ENCODE results near the gene INAFM2. TPM values are rescaled to one million over a fixed set of nuclear protein-coding genes. Genes with fewer than 3 reads are reported as not detected.

INAFM2 gene
- total and polyA plus RNA-seq, 9 donors: 7.4 to 50.6 (median 30.6) TPM

DNA sequence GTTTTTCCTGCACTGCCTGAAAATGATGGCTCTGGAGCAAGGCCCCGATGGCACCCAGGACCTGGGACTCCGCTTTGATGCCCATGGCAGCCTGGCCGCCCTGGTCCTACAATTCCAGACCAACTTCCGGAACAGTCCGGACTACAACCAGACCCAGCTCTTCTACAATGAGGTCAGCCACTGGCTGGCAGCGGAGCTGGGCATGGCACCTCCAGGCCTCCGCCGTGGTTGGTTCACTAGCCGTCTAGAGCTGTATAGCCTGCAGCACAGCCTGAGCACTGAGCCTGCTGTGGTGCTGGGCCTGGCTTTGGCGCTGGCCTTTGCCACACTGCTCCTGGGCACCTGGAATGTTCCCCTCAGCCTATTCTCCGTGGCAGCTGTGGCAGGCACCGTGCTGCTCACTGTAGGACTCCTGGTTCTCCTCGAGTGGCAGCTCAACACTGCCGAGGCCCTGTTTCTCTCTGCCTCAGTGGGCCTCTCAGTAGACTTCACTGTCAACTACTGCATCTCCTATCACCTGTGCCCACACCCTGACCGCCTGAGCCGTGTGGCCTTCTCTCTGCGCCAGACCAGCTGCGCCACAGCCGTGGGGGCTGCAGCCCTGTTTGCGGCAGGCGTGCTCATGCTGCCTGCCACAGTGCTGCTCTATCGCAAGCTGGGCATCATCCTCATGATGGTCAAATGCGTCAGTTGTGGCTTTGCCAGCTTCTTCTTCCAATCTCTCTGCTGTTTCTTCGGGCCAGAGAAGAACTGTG lies 45.4 kb downstream of the INAFM2 start:
- intact Hi-C loops (cut with DNase I): loop anchor here in 3 of 4 donors (5.0 to 10.0 kb wide), 3 partner anchors 53 to 84 kb away; partner anchors contain the start of gene ANKRD63 (in 1 of the 3)

DNA sequence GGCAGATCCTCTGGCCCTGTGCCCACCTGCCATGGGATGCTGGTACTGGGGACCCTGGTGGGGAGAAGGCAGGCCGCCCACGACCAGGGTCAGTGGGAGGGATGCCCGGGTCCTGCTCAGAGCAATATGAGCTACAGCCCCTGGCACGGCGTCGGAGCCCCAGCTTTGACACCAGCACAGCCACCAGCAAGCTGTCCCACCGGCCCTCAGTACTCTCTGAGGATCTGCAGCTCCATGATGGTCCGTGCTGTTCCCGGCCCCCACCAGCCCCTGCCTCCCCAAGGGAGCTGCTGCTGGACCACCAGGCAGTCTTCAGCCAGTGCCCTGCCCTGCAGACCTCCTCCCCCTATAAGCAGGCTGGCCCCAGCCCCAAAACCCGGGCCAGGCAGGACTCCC lies 46.0 kb downstream of the INAFM2 start:
- Histone ChIP-seq H3K27ac (no peak overlapping the region), H3K9me3 (no peaks in the 10 kb centered on the region), H3K27me3 (no peaks in the 10 kb centered on the region), H3K36me3 (no peaks in the 10 kb centered on the region), H3K4me3 (no peak overlapping the region), H3K4me1 (ENCODE audit: insufficient read depth) (peaks cover 3% of the 10 kb centered on the region)
- WGBS, 3 donors: 82 to 88% (median 83%) methylated on average over 10 of the region's 10 CpGs
- TF ChIP-seq, protein P1, sequence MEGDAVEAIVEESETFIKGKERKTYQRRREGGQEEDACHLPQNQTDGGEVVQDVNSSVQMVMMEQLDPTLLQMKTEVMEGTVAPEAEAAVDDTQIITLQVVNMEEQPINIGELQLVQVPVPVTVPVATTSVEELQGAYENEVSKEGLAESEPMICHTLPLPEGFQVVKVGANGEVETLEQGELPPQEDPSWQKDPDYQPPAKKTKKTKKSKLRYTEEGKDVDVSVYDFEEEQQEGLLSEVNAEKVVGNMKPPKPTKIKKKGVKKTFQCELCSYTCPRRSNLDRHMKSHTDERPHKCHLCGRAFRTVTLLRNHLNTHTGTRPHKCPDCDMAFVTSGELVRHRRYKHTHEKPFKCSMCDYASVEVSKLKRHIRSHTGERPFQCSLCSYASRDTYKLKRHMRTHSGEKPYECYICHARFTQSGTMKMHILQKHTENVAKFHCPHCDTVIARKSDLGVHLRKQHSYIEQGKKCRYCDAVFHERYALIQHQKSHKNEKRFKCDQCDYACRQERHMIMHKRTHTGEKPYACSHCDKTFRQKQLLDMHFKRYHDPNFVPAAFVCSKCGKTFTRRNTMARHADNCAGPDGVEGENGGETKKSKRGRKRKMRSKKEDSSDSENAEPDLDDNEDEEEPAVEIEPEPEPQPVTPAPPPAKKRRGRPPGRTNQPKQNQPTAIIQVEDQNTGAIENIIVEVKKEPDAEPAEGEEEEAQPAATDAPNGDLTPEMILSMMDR (IDR thresholded peaks at IDR 0.05): no peak
- TF ChIP-seq POLR2A (IDR thresholded peaks at IDR 0.05) (no peak), EP300 (IDR thresholded peaks at IDR 0.05) (no peak)
- peak in 1 of 5 donors; percentile 52 for DNase-seq
- intact Hi-C loops (cut with DNase I): loop anchor here in 3 of 4 donors (5.0 to 10.0 kb wide), 3 partner anchors 53 to 85 kb away; partner anchors contain the start of gene ANKRD63 (in 1 of the 3)

More for the DNA sequence above, 45.4 kb downstream of the INAFM2 start:
- Histone ChIP-seq H3K27me3 (no peaks in the 10 kb centered on the region), H3K36me3 (no peaks in the 10 kb centered on the region), H3K27ac (no peak overlapping the region), H3K9me3 (no peaks in the 10 kb centered on the region), H3K4me3 (no peak overlapping the region), H3K4me1 (ENCODE audit: insufficient read depth) (peaks cover 3% of the 10 kb centered on the region)
- TF ChIP-seq, protein P1 (IDR thresholded peaks at IDR 0.05): no peak
- TF ChIP-seq POLR2A (IDR thresholded peaks at IDR 0.05): no peak
- TF ChIP-seq EP300 (IDR thresholded peaks at IDR 0.05): no peak
- 92 to 96% (median 94%) methylated on average over 19 to 24 of the region's 24 CpGs for WGBS, 3 donors
- no peak for DNase-seq

DNA sequence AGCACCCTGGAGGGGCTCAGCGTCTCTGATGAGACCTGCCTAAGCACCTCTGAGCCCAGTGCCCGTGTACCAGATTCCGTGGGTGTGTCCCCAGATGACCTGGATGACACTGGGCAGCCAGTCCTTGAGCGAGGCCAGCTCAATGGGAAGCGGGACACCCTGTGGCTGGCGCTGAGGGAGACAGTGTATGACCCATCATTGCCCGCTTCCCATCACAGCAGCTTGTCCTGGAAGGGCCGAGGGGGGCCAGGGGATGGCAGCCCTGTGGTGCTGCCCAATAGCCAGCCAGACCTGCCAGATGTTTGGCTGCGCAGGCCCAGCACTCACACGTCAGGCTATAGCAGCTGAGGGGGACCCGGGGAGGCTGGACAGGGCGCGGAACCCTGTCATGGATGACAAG lies 46.5 kb downstream of the INAFM2 start:
- intact Hi-C loops (cut with DNase I): loop anchor here in 3 of 4 donors (5.0 to 10.0 kb wide), 3 partner anchors 52 to 85 kb away; partner anchors contain the start of gene ANKRD63 (in 1 of the 3)
- H3K27me3 ChIP-seq: no peaks in the 10 kb centered on the region
- H3K9me3 ChIP-seq: no peaks in the 10 kb centered on the region
- no peak for DNase-seq
- 64 to 73% (median 66%) methylated on average over 9 to 13 of the region's 13 CpGs for WGBS, 3 donors
- no peak for TF ChIP-seq POLR2A (IDR thresholded peaks at IDR 0.05)
- no peak for TF ChIP-seq EP300 (IDR thresholded peaks at IDR 0.05)
- TF ChIP-seq, protein P1 (IDR thresholded peaks at IDR 0.05): no peak
- no peaks in the 10 kb centered on the region for H3K36me3 ChIP-seq
- H3K4me1 ChIP-seq (ENCODE audit: insufficient read depth): peaks cover 3% of the 10 kb centered on the region
- H3K4me3 ChIP-seq: no peak overlapping the region
- H3K27ac ChIP-seq: no peak overlapping the region

DNA sequence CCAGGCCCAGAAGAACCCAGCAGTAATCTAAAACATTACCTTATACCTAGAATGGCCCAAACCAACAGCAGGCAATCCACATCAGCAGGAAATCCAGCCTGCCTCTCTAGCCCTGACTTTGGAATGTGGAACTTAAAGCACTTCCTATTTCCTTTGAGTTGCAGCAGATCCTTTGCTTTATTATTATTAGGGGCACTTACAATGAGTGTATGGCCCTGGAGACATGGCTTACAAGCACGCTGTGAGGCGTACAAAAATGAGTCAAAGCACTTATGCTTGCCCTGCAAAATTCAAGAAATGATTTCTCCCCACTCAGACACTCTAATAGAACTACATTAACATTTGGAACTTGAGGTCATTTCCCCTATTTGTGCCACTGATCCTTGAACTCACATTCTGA lies 49.5 kb downstream of the INAFM2 start:
- no peak for DNase-seq
- Histone ChIP-seq H3K36me3 (no peaks in the 10 kb centered on the region), H3K4me3 (no peak overlapping the region), H3K9me3 (no peaks in the 10 kb centered on the region), H3K4me1 (ENCODE audit: insufficient read depth) (peaks cover 2% of the 10 kb centered on the region), H3K27ac (no peak overlapping the region), H3K27me3 (no peaks in the 10 kb centered on the region)
- intact Hi-C loops (cut with DNase I): no loop called here
- TF ChIP-seq EP300 (IDR thresholded peaks at IDR 0.05) (no peak), POLR2A (IDR thresholded peaks at IDR 0.05) (no peak)
- TF ChIP-seq, protein P1 (IDR thresholded peaks at IDR 0.05): no peak
- WGBS, 3 donors: 38 to 66% (median 44%) methylated on average over 2 of the region's 2 CpGs

Other genes with a start within 250 kb of the INAFM2 start
- gene BMF, start 214.8 kb upstream of the INAFM2 start, total RNA-seq: 10 to 100 TPM in 6 of 7 donors, 1 to 10 TPM in 1; 5.7 to 26.5 (median 20.3) TPM
- 10 to 100 TPM; 12.7 to 14.3 TPM for gene BMF, start 214.8 kb upstream of the INAFM2 start, polyA plus RNA-seq
- 1 to 10 TPM in 3 of 7 donors, under 1 TPM in 3, not detected in 1; 0.43 to 2.4 (median 1.1) TPM for gene BUB1B, start 162.6 kb upstream of the INAFM2 start, total RNA-seq
- 1 to 10 TPM; 1.0 to 1.4 TPM for gene BUB1B, start 162.6 kb upstream of the INAFM2 start, polyA plus RNA-seq
- 1 to 10 TPM in 6 of 7 donors, under 1 TPM in 1; 0.36 to 6.7 (median 1.6) TPM for gene PAK6, start 84.6 kb upstream of the INAFM2 start, total RNA-seq
- under 1 TPM; 0.47 to 0.52 TPM for gene PAK6, start 84.6 kb upstream of the INAFM2 start, polyA plus RNA-seq
- under 1 TPM in 1 of 7 donors, not detected in 6; 0.27 TPM for gene ANKRD63, start 40.6 kb upstream of the INAFM2 start, total RNA-seq
- gene ANKRD63, start 40.6 kb upstream of the INAFM2 start, polyA plus RNA-seq: not detected
- gene PLCB2, start 15.8 kb upstream of the INAFM2 start, total RNA-seq: 10 to 100 TPM in 1 of 7 donors, 1 to 10 TPM in 6; 1.9 to 13.9 (median 6.0) TPM
- gene PLCB2, start 15.8 kb upstream of the INAFM2 start, polyA plus RNA-seq: 1 to 10 TPM; 3.2 to 8.6 TPM
- 10 to 100 TPM in 4 of 7 donors, 1 to 10 TPM in 3; 1.8 to 22.2 (median 12.7) TPM for gene CCDC9B, start 17.2 kb downstream of the INAFM2 start, total RNA-seq
- 1 to 10 TPM; 2.9 to 4.3 TPM for gene CCDC9B, start 17.2 kb downstream of the INAFM2 start, polyA plus RNA-seq
- gene PHGR1, start 27.3 kb downstream of the INAFM2 start, total RNA-seq: 1 to 10 TPM in 1 of 7 donors, not detected in 6; 4.5 TPM
- gene PHGR1, start 27.3 kb downstream of the INAFM2 start, polyA plus RNA-seq: under 1 TPM in 1 of 2 donors, not detected in 1; 0.96 TPM
- 10 to 100 TPM in 1 of 7 donors, 1 to 10 TPM in 3, under 1 TPM in 1, not detected in 2; 0.48 to 12.9 (median 1.5) TPM for gene DISP2, start 34.5 kb downstream of the INAFM2 start, total RNA-seq
- 1 to 10 TPM; 2.3 to 8.2 TPM for gene DISP2, start 34.5 kb downstream of the INAFM2 start, polyA plus RNA-seq
- gene KNSTRN, start 59.0 kb downstream of the INAFM2 start, total RNA-seq: 1 to 10 TPM; 6.0 to 7.9 (median 6.6) TPM
- 10 to 100 TPM in 1 of 2 donors, 1 to 10 TPM in 1; 5.8 to 10.7 TPM for gene KNSTRN, start 59.0 kb downstream of the INAFM2 start, polyA plus RNA-seq
- gene IVD, start 82.1 kb downstream of the INAFM2 start, total RNA-seq: 100 to 1,000 TPM in 1 of 7 donors, 10 to 100 TPM in 6; 51.5 to 105 (median 91.7) TPM
- 10 to 100 TPM; 53.2 to 98.4 TPM for gene IVD, start 82.1 kb downstream of the INAFM2 start, polyA plus RNA-seq
- gene BAHD1, start 117.3 kb downstream of the INAFM2 start, total RNA-seq: 10 to 100 TPM; 16.0 to 67.3 (median 45.7) TPM
- 10 to 100 TPM; 14.8 to 21.2 TPM for gene BAHD1, start 117.3 kb downstream of the INAFM2 start, polyA plus RNA-seq
- 10 to 100 TPM in 6 of 7 donors, 1 to 10 TPM in 1; 8.2 to 28.3 (median 23.8) TPM for gene CHST14, start 147.3 kb downstream of the INAFM2 start, total RNA-seq
- 10 to 100 TPM; 19.9 to 25.8 TPM for gene CHST14, start 147.3 kb downstream of the INAFM2 start, polyA plus RNA-seq
- gene CCDC32, start 241.3 kb downstream of the INAFM2 start, total RNA-seq: 10 to 100 TPM; 21.0 to 57.6 (median 31.0) TPM
- 10 to 100 TPM; 26.9 to 32.0 TPM for gene CCDC32, start 241.3 kb downstream of the INAFM2 start, polyA plus RNA-seq
- 10 to 100 TPM in 4 of 7 donors, 1 to 10 TPM in 3; 2.9 to 13.0 (median 11.1) TPM for gene RPUSD2, start 245.6 kb downstream of the INAFM2 start, total RNA-seq
- 1 to 10 TPM; 5.4 to 9.7 TPM for gene RPUSD2, start 245.6 kb downstream of the INAFM2 start, polyA plus RNA-seq

Measured in ovary (tissue), 9 donors.